Smooth muscle cell (in vitro differentiated cells): ENCODE results near the gene EVI5. TPM values are rescaled to one million over a fixed set of nuclear protein-coding genes. Genes with fewer than 3 reads are reported as not detected.
"Not testable (repeated sequence)": the region's sequence is repeated elsewhere in the genome, so short reads cannot be mapped to it uniquely, and the experiment has no call there.

Source experiments
- DNase-seq: peaks from one replicate; lab custom pipeline; 2025; ENCODE audit not compliant: unreplicated experiment; lab: John Stamatoyannopoulos, UW
- H2AFZ ChIP-seq: fragments of 200-600 bp; sonication (generic); 2 replicates; pipeline ENCODE4 v1.6.0; 2016; ENCODE audit warnings: antibody characterized with exemption, low read depth, mild to moderate bottlenecking
- H3F3A ChIP-seq: fragments of 200-600 bp; sonication (generic); 2 replicates; pipeline ENCODE4 v1.6.0; 2017; ENCODE audit warnings: antibody characterized with exemption, low read depth
- H3K27ac ChIP-seq: fragments of 200-600 bp; sonication (generic); 2 replicates; pipeline ENCODE4 v1.5.1; 2016; ENCODE audit warnings: low read depth, mild to moderate bottlenecking
- H3K27me3 ChIP-seq: fragments of 200-600 bp; sonication (generic); 2 replicates; pipeline ENCODE4 v1.6.1; 2016; ENCODE audit warnings: low read depth, mild to moderate bottlenecking
- H3K36me3 ChIP-seq: fragments of 200-600 bp; sonication (generic); 2 replicates; pipeline ENCODE4 v1.5.1; 2016; ENCODE audit warnings: low read depth
- H3K4me1 ChIP-seq: fragments of 200-600 bp; sonication (generic); 2 replicates; pipeline ENCODE4 v1.5.1; 2016; ENCODE audit warnings: low read depth
- H3K4me2 ChIP-seq: fragments of 200-600 bp; sonication (generic); 2 replicates; pipeline ENCODE4 v1.6.0; 2016; ENCODE audit warnings: mild to moderate bottlenecking
- H3K4me3 ChIP-seq: fragments of 200-600 bp; sonication (generic); 2 replicates; pipeline ENCODE4 v1.5.1; 2016; ENCODE audit warnings: mild to moderate bottlenecking
- H3K79me2 ChIP-seq: fragments of 200-600 bp; sonication (generic); 2 replicates; pipeline ENCODE4 v1.6.0; 2016; ENCODE audit warnings: low read depth, mild to moderate bottlenecking
- H3K9ac ChIP-seq: fragments of 200-600 bp; sonication (generic); 2 replicates; pipeline ENCODE4 v1.6.0; 2016; ENCODE audit warnings: low read depth
- H3K9me3 ChIP-seq: fragments of 200-600 bp; sonication (generic); replicated peaks from 2 replicates; pipeline ENCODE4 v1.5.1; 2016; ENCODE audit warnings: low read depth
- H4K20me1 ChIP-seq: fragments of 200-600 bp; sonication (generic); 2 replicates; pipeline ENCODE4 v1.6.0; 2016; ENCODE audit warnings: low read depth
- WGBS: methylation state at CpG from one replicate; pipeline ENCODE4 v1.1.7; 2016; ENCODE audit warnings: low lambda C conversion rate; 5-methylcytosine and 5-hydroxymethylcytosine counted together
- polyA plus RNA-seq: library from polyadenylated mRNA; unstranded; fragments of >200 nt; fragmentation: Nextera tagmentation; extraction: Ambion mirVana; gene quantifications from 2 replicates; pipeline ENCODE4 v1.2.1, GENCODE V29; 2016
- total RNA-seq: library from RNA; depleted of rRNA; stranded (reverse); fragments of >200 nt; gene quantifications from 2 replicates; pipeline ENCODE4 v1.2.3, GENCODE V29; 2014
- TF ChIP-seq, protein P1 (sequence below): fragments of 200-600 bp; sonication (generic); IDR thresholded peaks from 2 replicates; pipeline ENCODE4 v1.5.1; 2017; ENCODE audit warnings: borderline replicate concordance, mild to moderate bottlenecking, antibody characterized with exemption; ENCODE audit not compliant: insufficient read depth, poor library complexity, severe bottlenecking

EVI5 gene
- total and polyA plus RNA-seq, 2 experiments from 2014 or later = 35.4 to 47.6 TPM

DNA sequence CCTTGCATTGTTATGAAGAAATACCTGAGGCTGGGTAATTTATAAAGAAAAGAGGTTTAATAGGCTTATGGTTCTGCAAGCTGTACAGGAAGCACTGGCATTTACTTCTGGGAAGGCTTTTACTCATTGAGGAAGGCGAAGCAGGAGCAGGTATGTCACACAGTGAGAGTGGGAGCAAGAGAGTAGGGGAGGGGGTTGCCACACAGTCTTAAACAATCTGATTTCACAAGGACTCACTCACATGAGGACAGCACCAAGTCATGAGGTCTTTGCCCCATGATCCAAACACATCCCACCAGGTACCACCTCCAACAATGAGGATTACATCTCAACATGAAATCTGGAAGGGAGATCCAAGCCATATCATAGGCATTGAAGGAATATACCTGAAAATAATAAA lies 127.2 kb downstream of the EVI5 start:
- 93% methylated on average over 1 of the region's 1 CpG for WGBS
- Histone ChIP-seq H3K4me3 (no peak overlapping the region), H3K4me2 (no peak overlapping the region), H3K79me2 (no peaks in the 10 kb centered on the region), H2AFZ (no peak overlapping the region), H3K27me3 (no peaks in the 10 kb centered on the region), H3K36me3 (peaks cover 51% of the 10 kb centered on the region), H3K4me1 (no peaks in the 10 kb centered on the region), H3K9me3 (peaks cover 38% of the 10 kb centered on the region), H3F3A (no peaks in the 10 kb centered on the region), H3K27ac (no peak overlapping the region), H4K20me1 (no peaks in the 10 kb centered on the region), H3K9ac (no peak overlapping the region)
- DNase-seq = no peak
- TF ChIP-seq, protein P1, sequence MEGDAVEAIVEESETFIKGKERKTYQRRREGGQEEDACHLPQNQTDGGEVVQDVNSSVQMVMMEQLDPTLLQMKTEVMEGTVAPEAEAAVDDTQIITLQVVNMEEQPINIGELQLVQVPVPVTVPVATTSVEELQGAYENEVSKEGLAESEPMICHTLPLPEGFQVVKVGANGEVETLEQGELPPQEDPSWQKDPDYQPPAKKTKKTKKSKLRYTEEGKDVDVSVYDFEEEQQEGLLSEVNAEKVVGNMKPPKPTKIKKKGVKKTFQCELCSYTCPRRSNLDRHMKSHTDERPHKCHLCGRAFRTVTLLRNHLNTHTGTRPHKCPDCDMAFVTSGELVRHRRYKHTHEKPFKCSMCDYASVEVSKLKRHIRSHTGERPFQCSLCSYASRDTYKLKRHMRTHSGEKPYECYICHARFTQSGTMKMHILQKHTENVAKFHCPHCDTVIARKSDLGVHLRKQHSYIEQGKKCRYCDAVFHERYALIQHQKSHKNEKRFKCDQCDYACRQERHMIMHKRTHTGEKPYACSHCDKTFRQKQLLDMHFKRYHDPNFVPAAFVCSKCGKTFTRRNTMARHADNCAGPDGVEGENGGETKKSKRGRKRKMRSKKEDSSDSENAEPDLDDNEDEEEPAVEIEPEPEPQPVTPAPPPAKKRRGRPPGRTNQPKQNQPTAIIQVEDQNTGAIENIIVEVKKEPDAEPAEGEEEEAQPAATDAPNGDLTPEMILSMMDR = no peak

DNA sequence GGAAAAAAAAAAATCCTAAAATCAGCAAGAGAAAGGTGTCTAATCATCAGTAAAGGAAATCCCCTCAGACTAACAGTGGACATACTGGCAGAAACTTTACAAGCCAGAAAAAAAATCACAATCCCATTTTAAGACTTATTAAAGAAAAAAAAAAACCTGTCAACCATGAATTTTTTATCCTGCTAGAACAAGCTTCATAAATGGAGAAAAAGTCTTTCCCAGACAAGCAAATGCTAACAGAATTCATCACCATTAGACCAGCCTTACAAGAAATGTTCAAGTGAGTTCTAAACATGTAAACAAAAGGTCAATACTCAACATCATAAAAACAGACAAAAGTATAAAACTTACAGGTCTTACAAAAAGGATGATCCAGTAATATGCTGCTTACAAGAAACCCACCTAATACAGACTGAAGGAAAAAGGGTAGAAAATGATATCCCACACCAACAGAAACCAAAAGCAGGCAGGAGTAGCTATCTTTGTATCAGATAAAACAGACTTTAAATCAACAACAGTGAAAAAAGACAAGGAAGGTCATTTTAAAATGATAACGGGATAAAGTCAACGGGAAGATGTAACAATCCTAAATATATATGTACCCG lies 129.6 kb downstream of the EVI5 start:
- no peak overlapping the region for H2AFZ ChIP-seq
- H3K9me3 ChIP-seq = peaks cover 38% of the 10 kb centered on the region
- no peak for DNase-seq
- H3K4me1 ChIP-seq = no peaks in the 10 kb centered on the region
- H3F3A ChIP-seq = no peaks in the 10 kb centered on the region
- H3K4me2 ChIP-seq = no peak overlapping the region
- no peaks in the 10 kb centered on the region for H3K27me3 ChIP-seq
- no peak overlapping the region for H3K4me3 ChIP-seq
- no peaks in the 10 kb centered on the region for H4K20me1 ChIP-seq
- H3K9ac ChIP-seq = no peak overlapping the region
- peaks cover 4% of the 10 kb centered on the region for H3K79me2 ChIP-seq
- H3K36me3 ChIP-seq = peaks cover 44% of the 10 kb centered on the region
- TF ChIP-seq, protein P1 = no peak
- H3K27ac ChIP-seq = no peak overlapping the region
- WGBS = 98% methylated on average over 3 of the region's 3 CpGs

DNA sequence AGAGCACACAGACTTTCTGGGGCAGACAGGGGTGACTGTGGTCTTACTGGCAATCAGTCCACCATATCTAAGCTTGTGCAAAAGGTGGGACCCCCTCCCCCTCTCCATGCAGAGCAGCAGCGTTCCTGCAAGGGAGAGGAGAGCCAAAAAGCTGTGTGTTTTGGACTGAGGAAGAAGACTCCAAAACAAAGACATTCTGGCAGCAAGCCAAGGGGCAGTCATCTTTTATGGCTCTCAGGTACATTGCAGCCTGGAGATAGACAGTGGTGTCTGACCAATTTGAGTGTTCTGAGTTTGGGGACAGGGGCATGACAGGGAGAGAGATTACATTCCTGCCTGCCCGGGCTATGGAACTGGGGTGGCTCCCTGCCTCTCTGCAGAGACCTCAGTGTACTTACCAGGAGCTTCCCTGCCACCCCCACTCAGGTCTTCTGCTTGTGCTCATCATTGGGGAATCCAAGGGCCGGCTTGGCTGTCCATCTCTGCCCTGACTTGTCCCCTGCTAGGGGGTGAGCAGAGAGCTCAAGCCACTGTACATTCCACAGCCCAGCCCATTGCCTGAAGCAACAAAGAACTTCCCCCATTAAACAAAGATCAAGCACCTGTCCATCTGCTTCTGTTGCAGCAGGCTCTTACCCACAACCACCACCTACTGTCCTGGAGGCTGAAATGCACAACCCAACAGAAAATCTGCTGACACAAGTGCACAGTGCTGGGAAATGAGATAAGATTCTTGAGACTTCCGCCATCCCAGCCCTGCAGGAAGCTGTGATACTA lies 131.1 kb downstream of the EVI5 start:
- peaks cover 38% of the 10 kb centered on the region for H3K36me3 ChIP-seq
- peaks cover 31% of the 10 kb centered on the region for H3K9me3 ChIP-seq
- TF ChIP-seq, protein P1 = no peak
- H3K27me3 ChIP-seq = no peaks in the 10 kb centered on the region
- H3K79me2 ChIP-seq = peaks cover 4% of the 10 kb centered on the region
- H3F3A ChIP-seq = no peaks in the 10 kb centered on the region
- H2AFZ ChIP-seq = no peak overlapping the region
- no peak overlapping the region for H3K27ac ChIP-seq
- H3K4me3 ChIP-seq = no peak overlapping the region
- H3K9ac ChIP-seq = no peak overlapping the region
- H3K4me2 ChIP-seq = no peak overlapping the region
- DNase-seq = no peak
- no peaks in the 10 kb centered on the region for H4K20me1 ChIP-seq
- H3K4me1 ChIP-seq = no peaks in the 10 kb centered on the region
- WGBS = 89% methylated on average over 4 of the region's 4 CpGs

DNA sequence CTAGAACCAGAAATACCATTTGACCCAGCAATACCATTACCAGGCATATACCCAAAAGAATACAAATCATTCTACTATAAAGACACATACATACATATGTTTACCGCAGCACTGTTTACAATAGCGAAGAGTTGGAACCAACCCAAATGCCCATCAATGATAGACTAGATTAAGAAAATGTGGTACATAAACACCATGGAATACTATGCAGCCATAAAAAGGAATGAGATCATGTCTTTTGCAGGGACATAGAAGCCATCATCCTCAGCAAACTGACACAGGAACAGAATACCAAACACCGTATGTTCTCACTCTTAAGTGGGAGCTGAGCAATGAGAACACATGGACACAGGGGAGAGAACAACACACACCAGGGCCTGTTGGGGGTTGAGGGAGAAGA lies 144.2 kb downstream of the EVI5 start:
- H3F3A ChIP-seq, H2AFZ ChIP-seq, DNase-seq, H4K20me1 ChIP-seq, H3K9me3 ChIP-seq, H3K36me3 ChIP-seq, H3K4me2 ChIP-seq, H3K79me2 ChIP-seq, H3K4me1 ChIP-seq, H3K4me3 ChIP-seq, H3K9ac ChIP-seq, H3K27me3 ChIP-seq, H3K27ac ChIP-seq: not testable (repeated sequence)
- 100% methylated on average over 3 of the region's 3 CpGs for WGBS
